ENCODE results near the gene COL8A2. TPM values are rescaled to one million over a fixed set of nuclear protein-coding genes. Genes with fewer than 3 reads are reported as not detected.

Gene COL8A2
- total RNA-seq, 1 donor from 2014 or later: 0.06 TPM

- no peak overlapping the region for H3K4me3 ChIP-seq (ENCODE audit: low read depth, low read length)
- TF ChIP-seq CTCF (conservative IDR thresholded peaks at IDR 0.05; ENCODE audit: low read depth, low read length): no peak
- no peak for DNase-seq (ENCODE audit: low read depth)
Observed at GRCh38 chr1:36128126-36128904, 3.3 kb upstream of the COL8A2 start.

DNA sequence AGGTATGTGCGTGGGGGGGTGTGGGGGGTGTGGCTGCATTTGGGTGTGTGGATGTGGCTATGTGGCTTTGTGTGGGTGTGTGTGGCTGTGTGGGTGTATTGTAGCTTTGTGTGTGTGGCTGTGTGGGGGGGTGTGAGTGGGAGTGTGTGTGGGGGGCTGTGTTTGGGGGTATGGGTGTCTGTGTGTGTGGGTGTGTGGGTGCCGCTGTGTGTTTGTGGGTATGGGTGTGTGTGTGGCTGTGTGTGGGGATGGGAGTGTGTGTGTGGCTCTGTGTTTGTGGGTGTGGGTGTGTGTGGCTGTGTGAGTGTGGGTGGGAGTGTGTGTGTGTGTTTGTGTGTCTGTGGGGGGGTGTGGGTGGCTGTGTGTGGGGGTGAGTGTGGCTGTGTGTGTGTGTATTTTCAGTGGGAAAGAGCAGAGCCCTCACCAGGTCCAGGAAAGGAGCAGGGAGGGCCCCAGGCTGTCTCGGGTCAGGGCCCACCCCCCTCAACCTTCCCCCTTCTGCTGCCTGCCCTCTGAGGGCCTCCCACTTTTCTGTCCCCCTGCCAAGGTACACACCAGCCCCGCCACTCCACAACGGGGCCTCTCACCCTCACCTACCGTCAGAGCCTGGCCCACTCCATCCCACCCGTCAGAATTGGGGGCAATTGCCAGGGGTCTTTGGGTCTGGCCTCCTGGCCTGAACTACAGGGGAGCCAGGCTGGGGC is 1.9 kb upstream of the COL8A2 start:
- no peak for TF ChIP-seq CTCF (conservative IDR thresholded peaks at IDR 0.05; ENCODE audit: low read depth, low read length)
- no peak overlapping the region for H3K4me3 ChIP-seq (ENCODE audit: low read depth, low read length)
- DNase-seq (ENCODE audit: low read depth): no peak

- H3K4me3 ChIP-seq (ENCODE audit: low read depth, low read length): no peak overlapping the region
- no peak for TF ChIP-seq CTCF (conservative IDR thresholded peaks at IDR 0.05; ENCODE audit: low read depth, low read length)
- no peak for DNase-seq (ENCODE audit: low read depth)
Observed at GRCh38 chr1:36126005-36126716, 1.1 kb upstream of the COL8A2 start.

- no peak for TF ChIP-seq CTCF (conservative IDR thresholded peaks at IDR 0.05; ENCODE audit: low read depth, low read length)
- no peak overlapping the region for H3K4me3 ChIP-seq (ENCODE audit: low read depth, low read length)
Observed at GRCh38 chr1:36124404-36125128, 456 bp downstream of the COL8A2 start.

DNA sequence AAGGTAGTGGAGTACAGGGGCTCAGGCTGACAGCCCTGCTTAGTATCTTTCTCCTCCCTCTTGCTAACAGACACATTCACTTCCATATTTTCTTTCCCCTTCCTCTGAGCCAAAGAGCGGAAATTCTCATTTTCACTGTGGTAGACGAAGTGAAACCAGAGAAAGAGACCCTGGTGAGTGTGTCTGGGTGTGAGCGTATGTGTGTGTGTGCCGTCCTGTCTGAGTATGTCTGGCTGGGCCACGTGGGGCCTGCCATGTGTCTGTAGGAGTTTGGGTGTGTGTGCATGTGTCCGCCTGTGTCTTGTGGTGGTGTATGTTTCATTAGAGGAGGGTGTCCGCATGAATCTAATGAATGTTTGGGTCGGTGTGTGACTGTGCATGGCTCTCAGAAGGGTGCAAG is 1.7 kb downstream of the COL8A2 start:
- TF ChIP-seq CTCF (conservative IDR thresholded peaks at IDR 0.05; ENCODE audit: low read depth, low read length): no peak
- DNase-seq (ENCODE audit: low read depth): no peak
- no peak overlapping the region for H3K4me3 ChIP-seq (ENCODE audit: low read depth, low read length)

More at GRCh38 chr1:36124404-36125128, 456 bp downstream of the COL8A2 start:
- no peak for DNase-seq (ENCODE audit: low read depth)

Data from epithelial cell of proximal tubule (primary cell).